HG03432 (cell line): ENCODE results near the gene SGTA.

Experiments
- ATAC-seq: cut with Tn5 transposase; IDR thresholded peaks from one replicate; pipeline ENCODE4 v1.9.1; 2021; ENCODE audit warnings: mild to moderate bottlenecking, moderate library complexity; ENCODE audit not compliant: unreplicated experiment

SGTA gene

DNA sequence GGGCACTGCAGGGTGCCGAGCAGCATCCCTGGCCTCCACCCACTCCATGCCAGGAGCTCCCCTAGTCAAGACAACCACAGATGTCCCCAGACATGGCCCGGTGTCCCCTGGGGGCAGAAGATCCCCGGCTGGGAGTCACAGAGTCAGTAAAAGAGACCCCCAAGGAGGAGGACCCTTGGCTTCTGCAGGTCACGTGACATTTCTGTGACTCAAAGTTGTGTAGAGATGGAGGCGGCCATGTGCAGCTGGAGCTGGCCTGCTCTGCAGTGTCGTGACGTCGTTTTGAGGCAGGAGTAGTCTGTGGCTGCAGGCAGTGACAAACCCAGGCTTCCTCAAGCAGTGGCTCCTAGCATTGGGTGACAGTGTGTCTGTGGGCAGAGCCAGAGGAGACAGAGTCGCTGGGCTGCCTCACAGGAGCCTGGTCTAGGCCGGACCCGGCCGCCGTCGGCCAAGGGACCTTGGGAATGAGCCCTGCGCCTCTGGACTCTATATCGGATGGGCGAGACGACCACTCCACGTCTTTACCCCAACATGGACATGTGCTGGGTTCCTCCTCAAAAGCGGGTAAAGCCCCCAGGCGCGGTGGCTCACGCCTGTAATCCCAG, 54.2 kb downstream of the SGTA start:
- no peak for ATAC-seq

DNA sequence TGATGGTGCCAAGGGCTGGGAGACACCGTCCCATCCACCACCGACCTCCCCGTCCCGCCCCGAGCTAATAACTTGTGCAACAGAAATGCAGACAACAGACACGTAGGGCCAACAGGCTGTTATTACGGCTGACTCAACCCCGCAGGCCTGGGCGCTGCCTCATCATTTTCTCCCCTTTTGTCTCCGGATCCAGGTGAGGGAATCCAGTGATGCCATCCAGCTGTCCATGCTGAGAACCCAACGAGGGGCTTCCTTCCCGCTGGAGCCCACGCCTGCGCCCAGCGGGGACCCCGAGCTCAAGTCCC, 55.5 kb downstream of the SGTA start:
- ATAC-seq = no peak

DNA sequence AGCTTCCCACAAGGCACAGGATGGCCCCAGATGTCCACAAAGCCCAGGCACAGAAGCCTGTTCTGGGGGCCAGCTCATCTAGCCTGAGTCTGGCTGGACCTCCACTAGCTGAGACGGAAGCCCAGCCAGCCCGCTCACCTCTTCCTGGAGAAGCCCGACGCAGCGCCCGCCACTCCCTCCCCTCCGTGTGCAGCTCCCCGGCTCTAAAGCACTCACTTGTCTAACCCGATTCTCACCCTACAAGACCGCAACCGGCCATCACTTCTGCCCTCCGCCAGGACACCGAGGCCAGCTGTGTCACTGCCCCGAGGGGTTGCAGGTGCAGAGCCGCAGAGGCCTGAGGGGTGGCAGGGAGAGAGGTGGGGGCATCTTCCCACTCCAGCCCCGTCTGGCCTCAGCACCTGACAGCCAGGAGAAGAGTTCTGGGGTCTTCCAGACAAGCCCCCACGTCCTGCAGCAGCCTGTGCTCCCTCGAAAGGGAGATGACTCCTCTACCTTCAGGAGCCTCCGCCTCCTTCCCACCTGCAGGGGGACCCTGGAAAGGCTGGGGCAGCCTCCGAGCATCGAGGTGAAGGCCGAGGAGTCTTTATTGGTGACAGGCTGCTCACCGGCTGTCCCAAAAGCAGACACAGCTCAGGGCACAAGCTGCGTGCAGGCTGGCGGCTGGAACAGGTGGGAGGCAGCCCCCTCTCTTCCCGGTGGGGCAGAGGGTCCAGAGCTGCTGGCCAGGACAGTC, 56.0 kb downstream of the SGTA start:
- no peak for ATAC-seq

DNA sequence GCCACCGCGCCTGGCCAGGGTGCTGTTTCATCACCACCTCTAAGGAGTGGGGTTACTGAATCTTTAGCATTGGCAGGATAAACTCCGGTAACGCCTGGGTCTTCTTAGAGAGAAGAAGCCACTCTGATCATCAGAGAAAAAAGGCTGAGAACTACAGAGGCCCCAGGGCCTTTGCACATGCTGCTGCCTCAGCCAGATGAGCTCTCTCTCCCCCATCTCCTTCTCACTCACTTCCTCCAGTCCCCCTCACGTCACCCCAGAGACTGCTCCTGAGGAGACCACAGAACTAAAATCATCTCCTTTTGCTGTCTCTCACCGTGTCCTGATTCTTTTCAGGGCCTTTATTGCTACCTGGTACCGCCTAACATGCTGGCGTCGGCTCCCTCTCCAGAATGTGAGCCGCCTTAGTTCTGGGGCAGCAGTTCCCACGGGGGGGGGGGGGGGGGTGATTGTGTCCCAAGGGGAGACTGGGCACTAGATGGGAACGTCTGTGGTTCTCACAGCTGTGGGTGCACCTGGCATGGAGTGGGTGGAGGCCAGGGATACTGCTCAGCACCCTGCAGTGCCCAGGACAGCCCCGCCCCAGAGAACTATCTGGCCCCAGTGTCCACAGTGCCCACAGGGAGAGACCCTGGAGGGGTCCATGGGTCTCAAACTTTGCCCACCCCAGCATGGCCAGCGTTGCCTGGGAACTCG, 56.8 kb downstream of the SGTA start:
- ATAC-seq = no peak

DNA sequence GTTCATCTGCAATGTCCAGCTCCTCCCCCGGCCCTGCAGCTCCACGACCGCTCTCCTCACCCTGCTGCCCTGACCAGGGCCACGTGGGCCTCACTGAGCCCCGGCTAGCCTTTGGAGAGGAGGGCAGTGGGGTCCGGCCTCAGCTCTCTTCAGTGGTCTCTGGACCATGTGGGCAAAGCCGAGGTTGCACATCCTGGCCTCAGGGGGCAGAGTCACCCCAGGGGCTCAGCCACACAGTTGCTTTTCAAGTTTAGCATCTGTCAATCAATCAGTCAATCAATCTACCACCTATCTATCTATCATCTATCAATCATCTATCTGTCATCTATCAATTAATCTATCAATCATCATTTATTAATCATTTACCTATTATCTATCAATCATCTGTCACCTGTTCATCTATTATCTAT, 58.9 kb downstream of the SGTA start:
- no peak for ATAC-seq

DNA sequence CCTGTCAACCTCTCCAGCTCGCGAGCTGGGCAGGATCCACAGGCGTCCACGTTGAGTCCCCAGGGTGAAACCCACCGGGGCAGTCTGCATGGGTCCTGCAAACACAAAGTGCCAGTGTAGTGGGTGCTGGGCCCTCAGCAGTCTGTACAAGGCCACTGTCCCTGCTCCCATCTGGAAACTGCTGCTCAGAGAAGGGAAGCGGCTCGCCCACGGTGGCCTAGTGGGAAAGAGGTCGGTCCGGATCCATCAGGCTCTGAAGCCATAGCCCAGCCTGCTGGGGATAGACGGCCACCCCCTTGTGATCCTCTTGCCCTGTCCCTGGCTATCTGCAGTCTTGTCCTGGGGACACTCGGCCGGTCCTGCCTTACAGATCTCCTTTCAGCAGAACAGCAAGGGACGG, 59.3 kb downstream of the SGTA start:
- ATAC-seq = no peak

DNA sequence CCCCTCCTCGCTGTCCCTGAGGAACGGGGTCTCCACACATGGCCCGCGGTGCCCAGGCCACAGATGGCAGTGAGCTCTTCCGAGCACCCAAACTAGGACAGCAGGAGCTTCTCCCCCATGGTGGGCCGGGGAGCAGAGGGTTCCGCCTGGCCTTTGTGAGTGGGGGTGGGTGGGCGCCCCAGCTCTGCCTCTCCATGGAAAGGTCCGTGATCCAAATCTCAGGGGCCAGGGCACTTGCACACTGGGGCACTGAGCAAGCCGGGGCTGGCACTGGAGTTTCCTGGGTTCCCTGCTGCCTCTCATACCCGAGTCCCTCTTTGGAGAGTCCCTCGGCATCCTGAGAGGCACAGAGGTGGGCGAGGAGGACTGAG, 59.7 kb downstream of the SGTA start:
- ATAC-seq = no peak

DNA sequence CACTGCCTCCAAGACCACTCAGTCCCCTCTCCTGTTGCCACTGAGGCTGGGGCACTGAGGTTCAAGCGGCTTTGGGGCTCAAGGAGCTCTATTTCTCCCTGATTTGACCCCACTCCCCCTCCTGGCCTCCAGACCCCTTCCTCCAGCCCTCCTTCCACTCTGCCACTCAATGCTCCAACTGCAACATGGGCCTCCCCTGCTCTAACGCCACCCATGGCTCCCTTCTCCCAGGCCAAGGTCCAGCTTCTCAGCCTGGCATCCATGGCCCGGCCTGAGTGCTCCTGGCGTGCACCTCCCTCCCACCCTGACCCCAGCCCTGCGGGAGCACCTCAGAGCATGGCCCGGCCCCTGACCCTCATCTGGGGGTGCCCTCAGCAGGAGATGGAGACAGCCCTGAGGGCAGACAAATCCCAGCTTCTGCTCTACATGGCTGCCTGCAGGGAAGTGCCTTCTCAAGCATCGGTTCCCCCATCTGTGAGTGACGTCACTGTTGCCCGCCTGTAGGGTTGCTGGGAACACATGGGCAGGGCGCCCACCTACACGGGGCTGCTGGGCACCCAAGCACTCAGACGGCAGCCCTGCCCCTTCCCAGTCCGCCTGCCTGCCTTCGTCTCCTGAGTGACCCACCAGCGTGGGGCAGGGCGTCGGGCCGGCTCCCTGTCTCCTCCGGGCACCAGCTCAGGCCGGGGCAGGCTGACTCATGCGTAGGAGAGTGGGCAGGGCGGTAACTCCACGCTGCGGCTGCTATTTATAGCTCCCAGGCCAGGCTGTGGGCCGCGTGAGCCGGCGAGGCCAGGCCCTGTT, 60.3 kb downstream of the SGTA start:
- ATAC-seq = no peak

DNA sequence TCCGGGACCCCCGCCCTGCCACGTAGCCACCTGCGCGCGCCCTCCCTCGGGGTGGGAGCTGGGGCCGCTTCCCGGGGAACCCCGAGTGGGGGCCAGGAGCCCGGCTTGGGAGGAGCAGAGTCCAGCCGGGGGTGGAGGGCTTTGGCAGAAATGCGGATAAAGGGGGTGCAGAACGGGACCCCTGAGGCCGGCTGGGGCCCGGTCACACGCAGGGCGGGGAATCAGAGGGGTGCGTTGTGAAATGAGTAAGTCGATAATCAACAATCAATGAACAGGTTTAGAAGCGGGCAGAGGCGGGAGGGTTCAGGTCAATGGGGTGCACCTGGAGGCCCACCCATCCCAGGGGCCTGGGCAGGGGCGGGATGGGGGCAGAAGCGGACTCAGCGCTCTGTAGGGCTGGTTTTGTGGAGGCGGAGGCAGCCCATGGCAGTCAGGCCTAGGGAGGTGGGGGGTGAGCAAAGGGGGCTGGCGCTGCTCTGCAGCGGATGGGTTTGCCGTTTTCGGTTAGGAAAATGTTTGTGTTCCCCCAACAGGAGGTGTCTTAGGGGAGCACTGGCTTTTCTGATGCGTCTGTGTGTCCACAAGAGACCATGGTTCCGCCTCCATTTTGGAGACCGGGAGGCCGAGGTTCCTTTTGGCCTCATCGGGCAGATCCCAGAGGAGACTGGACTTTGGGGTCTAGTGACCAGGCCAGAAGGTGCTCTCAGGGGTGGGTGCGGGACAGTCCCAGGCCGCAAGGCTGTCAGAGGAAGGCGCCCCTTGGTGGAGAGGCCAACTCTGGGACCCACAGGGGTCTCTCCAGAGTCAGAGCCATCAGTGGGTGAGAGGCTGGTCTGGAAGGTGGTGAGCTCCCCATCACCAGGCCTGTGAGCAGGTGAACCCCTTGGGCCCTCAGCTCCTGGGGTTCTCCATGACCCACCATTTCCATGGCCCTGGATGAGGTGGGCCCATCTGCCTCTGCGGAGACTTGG, 61.2 kb downstream of the SGTA start:
- ATAC-seq = no peak

DNA sequence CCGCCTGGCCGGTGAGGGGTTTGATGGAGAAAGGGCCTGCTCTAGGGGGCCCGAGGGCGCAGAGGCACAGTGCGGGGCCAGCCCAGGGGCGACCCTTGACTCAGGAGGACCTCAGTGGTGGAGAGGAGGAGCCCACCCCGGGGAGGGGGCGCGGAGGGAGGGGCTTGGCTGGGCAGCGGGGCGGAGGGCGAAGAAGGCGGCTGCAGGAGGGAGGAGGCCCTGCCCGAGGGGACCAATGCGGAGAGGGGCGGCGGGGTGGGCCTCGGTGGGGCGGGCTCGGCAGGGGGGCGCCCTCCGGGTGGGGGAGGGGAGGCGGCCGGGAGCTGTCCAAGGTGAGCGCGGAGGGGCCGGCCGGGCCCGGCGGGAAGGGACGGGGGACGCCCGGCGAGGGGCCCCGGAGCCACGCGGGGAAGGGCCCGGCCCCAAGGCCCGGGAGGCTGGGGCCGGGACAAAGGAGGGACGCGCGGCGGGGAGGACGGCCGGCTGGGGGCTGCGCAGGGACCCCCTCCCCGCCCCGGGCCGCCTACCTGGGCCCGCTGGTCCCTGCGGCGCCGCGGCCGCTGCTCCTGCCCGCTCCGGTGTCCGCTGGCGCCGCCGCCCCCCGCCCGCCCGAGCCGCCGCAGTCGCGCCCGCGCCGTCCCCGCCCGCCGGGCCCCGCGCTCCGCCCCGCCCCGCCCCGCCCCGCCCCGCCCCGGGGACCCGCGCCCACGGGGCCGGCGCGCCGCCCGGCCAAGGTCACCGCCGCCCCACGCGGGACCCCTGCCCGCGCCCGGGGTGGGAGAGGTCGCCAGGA, 62.1 kb downstream of the SGTA start, which contains the start of gene DIRAS1:
TSS of gene DIRAS1 (minus strand) at position 596 of the 793 bp plus-strand sequence. CDS start 3,566 bp downstream, outside the sequence.
- ATAC-seq = no peak

DNA sequence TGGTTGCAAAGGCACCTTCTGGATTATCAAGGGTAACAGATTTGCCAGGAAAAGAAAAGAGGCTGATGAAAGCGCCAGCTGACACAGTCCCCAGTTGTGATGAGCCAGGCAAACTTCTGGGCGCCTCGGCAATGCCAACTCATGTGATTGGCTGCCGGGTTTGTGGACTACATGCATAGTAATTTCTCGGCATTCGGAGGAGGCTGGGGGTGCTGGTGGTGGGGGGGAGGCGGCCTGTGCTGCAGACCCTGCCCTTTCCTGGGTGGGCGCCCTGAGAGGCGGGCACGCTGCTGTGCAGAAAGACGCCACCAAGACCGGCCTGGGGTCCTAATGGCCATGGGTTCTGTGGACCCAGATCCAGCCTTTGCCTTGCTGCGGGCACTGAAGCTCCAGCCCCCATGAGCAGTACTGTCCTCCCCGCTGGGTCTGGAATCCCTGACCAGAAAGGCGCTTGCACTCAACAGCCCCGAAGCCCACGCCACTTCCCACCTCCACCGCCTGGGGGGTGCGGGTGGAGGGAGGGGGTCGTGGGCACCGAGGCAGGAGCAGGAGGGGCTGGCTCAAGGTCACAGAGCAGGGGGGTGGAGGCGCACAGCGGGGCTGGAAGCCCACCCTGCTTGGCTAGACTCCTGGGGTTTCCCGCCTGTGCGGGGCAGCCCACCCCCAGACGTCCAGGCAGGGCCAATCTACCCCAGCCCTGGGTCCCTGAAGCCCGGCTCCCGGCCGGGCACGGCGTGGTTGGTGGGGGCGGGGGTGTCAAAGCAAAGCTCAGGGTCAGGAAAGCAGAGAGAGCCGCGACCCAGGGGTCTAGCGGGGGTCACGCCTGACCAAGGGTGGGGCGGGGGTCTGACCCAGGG, 62.9 kb downstream of the SGTA start:
- ATAC-seq = no peak

DNA sequence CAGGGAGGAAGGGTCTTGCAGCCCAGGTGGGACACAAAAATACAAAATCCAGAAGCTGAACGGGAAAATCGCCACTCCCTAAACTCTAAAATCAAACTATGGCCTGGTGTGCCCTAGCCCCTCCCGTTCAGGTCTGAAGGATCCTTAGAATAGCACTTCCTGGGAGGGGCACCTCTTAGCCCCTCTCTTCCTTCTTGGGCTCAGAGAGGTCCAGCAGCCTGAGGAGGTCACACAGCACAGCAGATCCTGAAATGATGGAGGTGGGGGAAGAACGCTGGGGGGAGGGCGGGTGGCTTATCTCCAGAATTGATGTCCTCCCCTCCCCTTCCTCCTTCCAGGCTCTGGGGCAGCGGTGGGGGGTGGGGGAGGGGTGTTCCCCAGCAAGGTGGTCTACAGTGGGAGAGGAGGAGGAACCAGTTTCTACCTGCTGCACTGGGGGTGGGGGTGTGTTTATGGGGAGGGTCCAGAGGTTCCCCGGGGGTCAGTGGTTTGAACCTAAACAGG, 63.8 kb downstream of the SGTA start:
- no peak for ATAC-seq

DNA sequence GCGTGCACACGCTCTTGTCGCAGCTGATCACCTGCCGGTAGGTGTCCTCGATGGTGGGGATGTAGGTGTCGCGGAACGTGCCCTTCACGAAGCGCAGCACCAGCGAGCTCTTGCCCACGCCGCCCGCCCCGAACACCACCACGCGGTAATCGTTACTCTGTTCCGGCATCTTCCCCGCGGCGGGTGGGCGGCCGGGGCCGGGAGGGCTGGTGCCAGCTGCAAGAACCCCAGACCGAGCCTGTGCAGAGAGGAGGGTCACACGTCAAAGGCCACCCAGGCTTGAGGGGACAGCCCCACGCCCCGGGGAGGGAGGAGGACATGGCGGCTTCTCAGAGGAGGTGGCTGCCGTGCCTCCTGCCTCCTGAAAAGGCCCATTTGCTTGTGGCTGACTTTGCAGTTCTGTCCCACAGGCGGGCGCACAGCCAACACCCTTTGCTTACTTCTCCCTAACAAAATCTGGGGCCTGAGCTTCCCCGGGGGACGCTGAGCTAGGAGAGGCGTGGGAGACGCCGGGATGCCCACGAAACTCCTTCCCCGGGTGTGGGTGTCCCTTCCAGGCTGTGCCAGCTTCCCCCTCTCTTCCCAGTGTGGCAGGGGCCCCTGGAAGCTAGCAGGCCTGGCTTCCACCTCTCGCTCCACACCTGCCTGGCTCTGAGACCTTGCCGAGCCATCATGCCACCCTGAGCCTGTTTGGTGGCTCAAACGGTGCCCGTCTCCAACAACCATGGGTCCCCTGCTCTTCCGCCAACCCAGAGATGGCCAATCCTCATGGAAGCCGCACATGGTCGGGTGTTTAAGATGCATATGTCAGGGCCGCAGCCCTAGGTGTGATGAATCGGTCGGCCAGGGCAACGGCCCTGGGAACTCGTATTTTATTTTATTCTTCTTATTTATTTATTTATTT, 65.2 kb downstream of the SGTA start:
- ATAC-seq = no peak

DNA sequence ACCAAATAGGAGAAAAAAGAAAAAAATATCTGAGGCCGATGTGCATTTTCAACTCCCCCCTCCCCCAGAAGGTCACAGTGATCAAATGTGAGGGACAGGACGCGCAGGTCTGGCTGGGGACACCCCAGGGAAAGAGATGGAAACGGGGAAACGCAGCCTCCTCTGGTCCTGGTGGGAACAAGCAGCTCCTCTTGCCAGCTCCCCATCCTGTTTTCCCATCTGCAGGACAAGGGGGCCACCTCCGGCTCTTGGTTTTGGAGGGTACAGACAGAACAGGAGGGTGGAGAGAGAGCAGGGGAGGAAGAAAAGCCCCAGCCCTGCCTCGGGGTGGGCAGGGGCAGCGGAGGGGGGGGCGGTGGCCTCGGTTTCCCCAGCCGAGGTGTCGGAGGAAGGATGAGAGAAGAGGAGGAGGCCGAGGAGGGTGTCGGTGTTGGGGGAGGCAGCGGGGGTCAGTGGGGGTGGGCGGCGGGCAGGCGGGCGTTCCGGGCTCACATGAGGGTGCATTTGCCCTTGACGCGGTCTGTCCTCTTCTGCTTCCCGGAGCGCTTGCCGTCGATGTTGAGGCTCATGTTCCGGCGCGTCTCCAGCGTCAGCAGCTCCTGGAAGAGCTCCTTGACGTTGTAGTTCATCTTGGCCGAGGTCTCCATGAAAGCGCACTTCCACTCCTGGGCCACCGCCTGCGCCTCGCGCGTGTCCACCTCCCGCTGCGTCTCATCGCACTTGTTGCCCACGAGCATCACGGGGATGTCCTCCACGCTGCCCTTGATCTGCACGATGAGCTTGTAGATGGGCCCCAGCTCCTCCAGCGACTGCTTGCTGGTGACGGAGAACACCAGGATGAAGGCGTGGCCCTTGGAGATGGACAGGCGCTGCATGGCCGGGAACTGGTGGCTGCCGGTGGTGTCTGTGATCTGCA, 66.1 kb downstream of the SGTA start:
- ATAC-seq = no peak

DNA sequence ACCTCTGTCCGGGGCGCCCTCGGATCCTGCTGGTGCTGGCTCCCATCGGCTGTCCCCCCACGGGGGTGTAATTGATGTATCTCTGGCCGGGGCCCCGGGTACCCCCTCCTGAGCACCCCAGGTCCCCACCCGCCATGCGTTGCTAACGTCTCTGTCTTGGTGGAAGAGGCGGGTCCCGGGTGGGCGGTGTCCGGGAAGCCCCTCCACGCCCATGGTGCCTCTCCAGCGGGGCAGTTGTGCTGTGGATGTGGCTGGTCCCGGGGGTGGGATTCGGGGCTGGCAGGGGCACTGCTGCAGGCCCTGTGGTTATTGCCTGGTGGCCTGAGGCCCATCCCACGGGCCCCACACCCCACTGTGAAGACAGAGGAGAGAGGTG, 66.8 kb downstream of the SGTA start:
- ATAC-seq = no peak

DNA sequence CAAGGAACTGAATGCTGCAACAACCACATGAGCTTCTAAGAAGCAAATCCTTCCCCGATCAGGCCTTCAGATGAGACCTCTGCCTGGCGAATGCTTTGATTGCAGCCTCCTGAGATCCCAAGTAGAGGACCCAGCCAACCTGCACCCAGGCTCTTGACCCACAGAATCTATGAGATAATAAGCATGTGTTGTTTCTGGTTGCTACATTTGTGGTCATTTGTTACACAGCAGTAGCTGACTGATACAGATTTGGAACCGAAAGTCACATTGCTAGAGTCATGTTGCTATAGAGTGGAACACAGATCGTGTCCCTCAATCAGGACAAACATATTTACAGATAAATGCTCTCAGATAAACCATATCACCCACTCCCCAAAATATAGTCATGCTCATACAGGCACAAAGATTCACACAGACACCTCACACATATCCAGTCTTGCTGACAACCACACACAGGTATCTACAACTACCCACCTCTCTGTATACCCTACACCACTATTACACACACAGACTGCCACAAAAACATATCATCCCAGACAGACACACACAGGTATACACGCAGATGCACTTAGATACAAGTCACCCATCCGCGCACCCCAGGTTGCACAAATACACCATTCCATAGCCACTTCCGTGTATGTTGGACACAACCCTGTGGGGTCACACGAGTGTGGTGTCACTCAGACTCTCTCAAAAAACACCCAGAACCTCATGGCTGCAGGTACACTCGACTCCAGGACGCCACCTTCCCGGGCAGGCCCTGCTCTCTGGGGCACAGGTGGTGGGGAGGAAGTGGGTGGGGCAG, 67.4 kb downstream of the SGTA start:
- ATAC-seq = no peak
